Superior temporal gyrus (tissue), 1 donor: Measurements from ENCODE around the gene CFAP20.

Experiments
- DNase-seq: peaks from one replicate; pipeline ENCODE4 v3.0.0-alpha.2; 2016; ENCODE audit errors: extremely low spot score

The CFAP20 gene

GRCh38 chr16:58125041-58125440, 4.1 kb downstream of the CFAP20 start:
- no peak for DNase-seq

- no peak for DNase-seq
Measured at GRCh38 chr16:58124601-58124915, 4.6 kb downstream of the CFAP20 start.

- DNase-seq: no peak
Measured at GRCh38 chr16:58123896-58124600, 5.1 kb downstream of the CFAP20 start.

GRCh38 chr16:58121132-58121531, 8.0 kb downstream of the CFAP20 start:
- peak; percentile 38 for DNase-seq

GRCh38 chr16:58120234-58120633, 8.9 kb downstream of the CFAP20 start:
- no peak for DNase-seq

GRCh38 chr16:58119509-58119845, 9.7 kb downstream of the CFAP20 start:
- DNase-seq: peak; percentile 57

GRCh38 chr16:58118801-58119508, 10.2 kb downstream of the CFAP20 start:
- DNase-seq: peak; percentile 24

GRCh38 chr16:58116529-58116928, 12.7 kb downstream of the CFAP20 start:
- no peak for DNase-seq

- DNase-seq: no peak
Measured at GRCh38 chr16:58116081-58116480, 13.1 kb downstream of the CFAP20 start.

GRCh38 chr16:58114827-58115825, 14.1 kb downstream of the CFAP20 start:
- no peak for DNase-seq

- DNase-seq: no peak
Measured at GRCh38 chr16:58111302-58111627, 17.9 kb downstream of the CFAP20 start.

GRCh38 chr16:58110571-58111301, 18.4 kb downstream of the CFAP20 start:
- no peak for DNase-seq

GRCh38 chr16:58109881-58110280, 19.3 kb downstream of the CFAP20 start:
- DNase-seq: no peak

- no peak for DNase-seq
Measured at GRCh38 chr16:58109330-58109729, 19.9 kb downstream of the CFAP20 start.

- DNase-seq: no peak
Measured at GRCh38 chr16:58107709-58108108, 21.5 kb downstream of the CFAP20 start.

- no peak for DNase-seq
Measured at GRCh38 chr16:58107228-58107627, 22.0 kb downstream of the CFAP20 start.

GRCh38 chr16:58105631-58106030, 23.6 kb downstream of the CFAP20 start:
- DNase-seq: no peak

- DNase-seq: no peak
Measured at GRCh38 chr16:58102665-58103392, 26.4 kb downstream of the CFAP20 start.

GRCh38 chr16:58099956-58100300, 29.3 kb downstream of the CFAP20 start:
- no peak for DNase-seq

GRCh38 chr16:58099097-58099955, 29.9 kb downstream of the CFAP20 start:
- DNase-seq: no peak
